HepG2 (cell line): ENCODE data around the gene JCAD. TPM values are rescaled to one million over a fixed set of nuclear protein-coding genes. Genes with fewer than 3 reads are reported as not detected.

Source experiments
- ATAC-seq: fragments of 200-7000 bp; cut with Tn5 transposase; 3 replicates; pipeline ENCODE4 v1.9.1; 2020; ENCODE audit warnings: mild to moderate bottlenecking, moderate library complexity
- BruUV-seq: library from RNA; stranded (reverse); fragments of 400-500 nt; replicated peaks from 2 replicates; lab custom pipeline; 2021; lab: Mats Ljungman, UMichigan
- CTCF ChIA-PET: fragments of 300-600 bp; formaldehyde crosslinking; extraction: SDS; loops from one replicate; lab custom pipeline; 2021; ENCODE audit warnings: low total read pairs, inconsistent platforms, low intra/inter-chr PET ratio; lab: Yijun Ruan, JAX
- POLR2A ChIA-PET: fragments of 350-600 bp; sonication (Branson Sonifier 250); formaldehyde crosslinking; loops from one replicate; lab custom pipeline; 2020; ENCODE audit warnings: antibody characterized with exemption, inconsistent platforms; lab: Yijun Ruan, JAX
- DNase-seq: peaks from one replicate; pipeline ENCODE4 v3.0.0-alpha.2; 2015; ENCODE audit warnings: low spot score
- FAIRE-seq: peaks from 3 replicates; lab custom pipeline; 2011; peaks lifted over from hg19 to GRCh38; lab: Jason Lieb, UNC
- H2AFZ ChIP-seq: one replicate; pipeline ENCODE4 v1.6.1; 2011; ENCODE audit warnings: low read length, inconsistent platforms
- H3K27ac ChIP-seq: fragments of 300-600 bp; 3 replicates; pipeline ENCODE4 v1.8.0; 2011; ENCODE audit warnings: mixed run types, mild to moderate bottlenecking, mixed read lengths, low read length, inconsistent platforms; ENCODE audit not compliant: insufficient read depth; ENCODE audit errors: extremely low read length
- H3K27me3 ChIP-seq, 2 experiments: fragments of 200-600 bp in 1 of 2; 2 replicates in 1 of 2; 3 replicates in 1 of 2; pipeline versions ENCODE4 v1.6.0 to v1.8.0; 2011; ENCODE audit warnings: low read length in 2 of 2, mild to moderate bottlenecking in 2 of 2, moderate library complexity in 2 of 2, inconsistent platforms in 1 of 2; ENCODE audit not compliant: insufficient read depth in 2 of 2, control insufficient read depth in 1 of 2
- H3K36me3 ChIP-seq, 2 experiments: fragments of 200-600 bp in 1 of 2; replicated peaks in 1 of 2; 2 replicates in 1 of 2; 3 replicates in 1 of 2; pipeline versions ENCODE4 v1.5.1 to v1.8.0; 2011; ENCODE audit warnings: low read length in 2 of 2, inconsistent platforms in 1 of 2; ENCODE audit not compliant: insufficient read depth in 2 of 2, control insufficient read depth in 1 of 2
- H3K4me1 ChIP-seq: 2 replicates; pipeline ENCODE4 v1.5.1; 2012; ENCODE audit warnings: low read length, inconsistent platforms; ENCODE audit not compliant: insufficient read depth
- H3K4me2 ChIP-seq: 2 replicates; pipeline ENCODE4 v1.6.0; 2011; ENCODE audit warnings: low read depth, low read length, inconsistent platforms
- H3K4me3 ChIP-seq, 3 experiments: fragments of 200-600 bp in 1 of 3; sonication (generic), shearing (Covaris generic) in 1 of 3; replicated peaks in 1 of 3; 2 replicates each; pipeline ENCODE4 v1.5.1; 2011 to 2016; ENCODE audit warnings: low read length in 3 of 3, inconsistent platforms in 2 of 3, low read depth in 2 of 3, mild to moderate bottlenecking in 2 of 3, control low read depth in 1 of 3, mixed read lengths in 1 of 3; ENCODE audit not compliant: insufficient read depth in 1 of 3
- H3K79me2 ChIP-seq: one replicate; pipeline ENCODE4 v1.6.1; 2011; ENCODE audit warnings: low read length, inconsistent platforms; ENCODE audit not compliant: insufficient read depth
- H3K9ac ChIP-seq: 2 replicates; pipeline ENCODE4 v1.6.0; 2011; ENCODE audit warnings: mild to moderate bottlenecking, low read depth, low read length, inconsistent platforms; ENCODE audit not compliant: insufficient read depth
- H3K9me3 ChIP-seq: 2 replicates; pipeline ENCODE4 v1.5.1; 2012; ENCODE audit warnings: mild to moderate bottlenecking, low read length
- H4K20me1 ChIP-seq: 2 replicates; pipeline ENCODE4 v1.6.0; 2011; ENCODE audit warnings: inconsistent platforms, mild to moderate bottlenecking, low read length, moderate library complexity; ENCODE audit not compliant: insufficient read depth
- ATF7 ChIP-seq, 2 experiments: fragments of 450-650 bp in 1 of 2; sonication (generic) in 1 of 2; formaldehyde crosslinking in 1 of 2; IDR thresholded peaks; 2 replicates each; pipeline versions ENCODE4 v1.4.0 to v1.6.1; 2016 to 2020; ENCODE audit warnings: antibody characterized with exemption in 1 of 2, mild to moderate bottlenecking in 1 of 2, missing genetic modification reagents in 1 of 2
- CC2D1A ChIP-seq: sonication (generic); formaldehyde crosslinking; IDR thresholded peaks from 2 replicates; pipeline ENCODE4 v1.8.1; 2023; ENCODE audit warnings: mild to moderate bottlenecking, missing genetic modification reagents
- EHMT2 ChIP-seq: fragments of 200-600 bp; sonication (generic); IDR thresholded peaks from 2 replicates; pipeline ENCODE4 v1.7.0; 2017; ENCODE audit warnings: antibody characterized with exemption, low read depth, low read length, borderline replicate concordance
- NCOA2 ChIP-seq: sonication (generic); formaldehyde crosslinking; IDR thresholded peaks from 2 replicates; pipeline ENCODE4 v1.8.0; 2022; ENCODE audit warnings: inconsistent platforms
- NFYC ChIP-seq: IDR thresholded peaks from 2 replicates; pipeline ENCODE4 v1.6.1; 2016; ENCODE audit warnings: missing genetic modification reagents, missing compliant biosample characterization
- SIN3A ChIP-seq: IDR thresholded peaks from 2 replicates; pipeline ENCODE4 v1.6.1; 2011; ENCODE audit warnings: low read depth, mild to moderate bottlenecking, control low read depth, low read length, borderline replicate concordance
- SIN3B ChIP-seq: fragments of 150-350 bp; IDR thresholded peaks from 2 replicates; pipeline ENCODE4 v1.6.1; 2014; ENCODE audit warnings: low read length
- ZNF276 ChIP-seq: sonication (generic); formaldehyde crosslinking; IDR thresholded peaks from 2 replicates; pipeline ENCODE4 v1.4.0; 2020; ENCODE audit warnings: mild to moderate bottlenecking, low read depth, missing genetic modification reagents
- ZNF318 ChIP-seq: sonication (generic); formaldehyde crosslinking; IDR thresholded peaks from 2 replicates; pipeline ENCODE4 v1.4.0; 2020; ENCODE audit warnings: mild to moderate bottlenecking, missing genetic modification reagents
- ZNF512 ChIP-seq: sonication (generic); formaldehyde crosslinking; IDR thresholded peaks from 2 replicates; pipeline ENCODE4 v1.4.0; 2020; ENCODE audit warnings: mild to moderate bottlenecking, missing genetic modification reagents
- ZSCAN21 ChIP-seq: sonication (generic); formaldehyde crosslinking; IDR thresholded peaks from 2 replicates; pipeline ENCODE4 v1.8.0; 2022; ENCODE audit warnings: mild to moderate bottlenecking, missing genetic modification reagents, moderate library complexity, borderline replicate concordance
- WGBS: methylation state at CpG from one replicate; pipeline ENCODE4 v1.1.6; 2017; ENCODE audit warnings: low lambda C conversion rate; 5-methylcytosine and 5-hydroxymethylcytosine counted together
- in situ Hi-C: cut with HindIII; loops from 2 replicates; pipeline ENCODE4 v1.10.0; 2017; ENCODE audit warnings: low pct_unique_long_range_greater_than_20kb; ENCODE audit not compliant: extremely low pct_ligation_motif_present
- intact Hi-C: fragments of 100-400 bp; cut with micrococcal nuclease; formaldehyde crosslinking; loops from one replicate; pipeline ENCODE4 v1.10.0; 2022; ENCODE audit not compliant: unreplicated experiment
- polyA plus RNA-seq, 8 experiments: library from polyadenylated mRNA; depleted of rRNA in 3 of 8; stranded (reverse) in 7 of 8; unstranded in 1 of 8; fragments of >200 nt; fragmentation: Illumina TruSeq in 4 of 8; extraction: Trizol in 4 of 8; gene quantifications; 2 replicates each; pipeline versions ENCODE4 v1.2.1 to v1.2.3, GENCODE V29; 2011 to 2016; ENCODE audit warnings: low read depth in 4 of 8, missing spikeins in 1 of 8, mixed read lengths in 1 of 8; ENCODE audit not compliant: insufficient read depth in 1 of 8
- total RNA-seq, 5 experiments: library from RNA; depleted of rRNA; stranded (reverse); fragments of >200 nt; fragmentation: Illumina TruSeq; extraction: Trizol; gene quantifications; 2 replicates each; pipeline ENCODE4 v1.2.3, GENCODE V29; 2016; ENCODE audit warnings: low read depth in 1 of 5
- TF ChIP-seq, protein P1 (sequence below): sonication (generic); formaldehyde crosslinking; IDR thresholded peaks from 2 replicates; pipeline ENCODE4 v1.5.0; 2020; ENCODE audit warnings: missing genetic modification reagents, mild to moderate bottlenecking, borderline replicate concordance

JCAD gene
- total and polyA plus RNA-seq, 2 of the 13 experiments (the other 11 are each of a cell fraction or from before 2014, with no cell fraction given) = 0.04 to 0.08 TPM

DNA sequence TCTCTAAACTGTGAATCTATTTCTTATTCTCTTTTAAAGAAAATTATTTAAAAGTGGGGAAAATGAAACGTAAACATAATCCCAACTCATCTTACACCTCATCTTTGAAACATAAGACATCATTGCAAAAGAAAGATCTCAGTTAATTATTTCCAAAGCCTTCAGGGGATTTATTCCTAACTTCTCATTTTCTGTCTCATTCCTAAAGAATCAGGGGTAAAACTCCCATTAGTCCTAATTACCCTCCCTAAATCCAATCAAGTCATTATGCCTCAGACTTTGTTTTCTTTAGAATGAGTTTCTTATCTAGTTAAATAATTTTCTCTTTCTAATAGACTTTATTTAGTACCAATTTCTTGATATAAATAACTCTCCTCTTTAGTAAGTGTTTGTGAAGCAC, 39.7 kb upstream of the JCAD start:
- DNase-seq (no peak), ATAC-seq (no peak), FAIRE-seq (no peak)
- Histone ChIP-seq H3K4me3 (no peak overlapping the region), H3K4me2 (no peak overlapping the region), H3K9ac (no peak overlapping the region), H3K79me2 (no peaks in the 10 kb centered on the region), H3K36me3 (no peaks in the 10 kb centered on the region), H3K4me1 (peaks cover 24% of the 10 kb centered on the region), H2AFZ (no peak overlapping the region), H3K27ac (no peak overlapping the region), H3K9me3 (no peaks in the 10 kb centered on the region), H4K20me1 (no peaks in the 10 kb centered on the region), H3K27me3 (no peaks in the 10 kb centered on the region)
- 0% methylated on average over 1 of the region's 1 CpG for WGBS
- CTCF ChIA-PET = no interaction called here
- intact Hi-C loops (no loop called here), in situ Hi-C loops (no loop called here)
- POLR2A ChIA-PET = no interaction called here
- BruUV-seq = no TSS peak
- TF ChIP-seq EHMT2 (no peak), SIN3B (no peak), NFYC (CRISPR knock-in tag) (no peak), ZSCAN21 (CRISPR knock-in tag) (no peak), ZNF276 (CRISPR knock-in tag) (no peak), CC2D1A (no peak), ATF7 (IDR thresholded peaks at IDR 0.05) (no peak), ATF7 (CRISPR knock-in tag; IDR thresholded peaks at IDR 0.05) (no peak), ZNF512 (CRISPR knock-in tag) (no peak), ZNF318 (CRISPR knock-in tag) (no peak), NCOA2 (CRISPR knock-in tag) (no peak), SIN3A (no peak)
- TF ChIP-seq, protein P1, sequence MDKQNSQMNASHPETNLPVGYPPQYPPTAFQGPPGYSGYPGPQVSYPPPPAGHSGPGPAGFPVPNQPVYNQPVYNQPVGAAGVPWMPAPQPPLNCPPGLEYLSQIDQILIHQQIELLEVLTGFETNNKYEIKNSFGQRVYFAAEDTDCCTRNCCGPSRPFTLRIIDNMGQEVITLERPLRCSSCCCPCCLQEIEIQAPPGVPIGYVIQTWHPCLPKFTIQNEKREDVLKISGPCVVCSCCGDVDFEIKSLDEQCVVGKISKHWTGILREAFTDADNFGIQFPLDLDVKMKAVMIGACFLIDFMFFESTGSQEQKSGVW (CRISPR knock-in tag) = no peak
